Glutamatergic neuron (in vitro differentiated cells): Measurements from ENCODE around the gene IFNA5. TPM values are rescaled to one million over a fixed set of nuclear protein-coding genes. Genes with fewer than 3 reads are reported as not detected.

ENCODE experiments used
- DNase-seq: peaks from one replicate; pipeline ENCODE4 v3.0.0; 2022
- H3K27ac Mint-ChIP-seq: one replicate; pipeline ENCODE4 v1.8.0; 2020; ENCODE audit warnings: mild to moderate bottlenecking, mixed read lengths, inconsistent platforms; ENCODE audit not compliant: unreplicated experiment
- H3K27me3 Mint-ChIP-seq: one replicate; pipeline ENCODE4 v1.8.0; 2020; ENCODE audit warnings: mild to moderate bottlenecking, moderate library complexity, mixed read lengths, inconsistent platforms; ENCODE audit not compliant: unreplicated experiment
- H3K36me3 Mint-ChIP-seq: one replicate; pipeline ENCODE4 v1.8.0; 2020; ENCODE audit warnings: mild to moderate bottlenecking, mixed read lengths, inconsistent platforms; ENCODE audit not compliant: unreplicated experiment
- H3K4me1 Mint-ChIP-seq: one replicate; pipeline ENCODE4 v1.8.0; 2020; ENCODE audit warnings: mild to moderate bottlenecking, low read depth, mixed read lengths, inconsistent platforms; ENCODE audit not compliant: unreplicated experiment
- H3K4me3 Mint-ChIP-seq: one replicate; pipeline ENCODE4 v1.8.0; 2020; ENCODE audit warnings: mild to moderate bottlenecking, mixed read lengths, inconsistent platforms; ENCODE audit not compliant: unreplicated experiment
- H3K9me3 Mint-ChIP-seq: one replicate; pipeline ENCODE4 v1.8.0; 2020; ENCODE audit warnings: mild to moderate bottlenecking, moderate library complexity, mixed read lengths, inconsistent platforms; ENCODE audit not compliant: unreplicated experiment
- total RNA-seq: library from RNA; stranded (reverse); fragmentation: NEBNext Ultra II Directional; extraction: Animal tissue kit (Norgen Biotek cat#: 25700); gene quantifications from one replicate; pipeline ENCODE4 v1.2.1, GENCODE V29; 2021; ENCODE audit not compliant: unreplicated experiment
- TF ChIP-seq, protein P1 (sequence below): fragments of 200-600 bp; sonication (generic); IDR thresholded peaks from one replicate; pipeline ENCODE4 v1.5.0; 2021; ENCODE audit not compliant: partially characterized antibody, unreplicated experiment

The IFNA5 gene
- total RNA-seq, 1 donor from 2014 or later = not detected

DNA sequence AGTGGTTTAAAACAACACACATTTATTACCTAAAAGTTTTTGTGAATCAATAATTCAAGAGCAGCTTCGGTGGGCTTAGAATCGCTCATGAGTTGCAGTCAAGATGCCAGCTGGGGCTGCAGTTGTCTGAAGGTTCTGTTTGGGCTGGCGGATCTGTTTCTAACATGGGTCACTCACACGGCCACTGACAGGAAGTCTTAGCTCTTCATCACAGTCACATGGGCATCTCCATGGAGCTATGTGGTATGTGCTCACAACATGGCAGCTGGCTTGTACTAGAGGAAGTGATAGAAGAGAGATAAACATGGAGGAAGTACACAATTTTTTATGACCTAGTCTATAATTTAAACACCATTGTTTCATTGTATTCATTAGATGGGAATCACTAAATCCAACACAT lies 18.9 kb upstream of the IFNA5 start:
- peaks cover 25% of the 10 kb centered on the region for H3K4me1 Mint-ChIP-seq
- no peaks in the 10 kb centered on the region for H3K36me3 Mint-ChIP-seq
- H3K4me3 Mint-ChIP-seq = no peak overlapping the region
- no peak for DNase-seq
- TF ChIP-seq, protein P1, sequence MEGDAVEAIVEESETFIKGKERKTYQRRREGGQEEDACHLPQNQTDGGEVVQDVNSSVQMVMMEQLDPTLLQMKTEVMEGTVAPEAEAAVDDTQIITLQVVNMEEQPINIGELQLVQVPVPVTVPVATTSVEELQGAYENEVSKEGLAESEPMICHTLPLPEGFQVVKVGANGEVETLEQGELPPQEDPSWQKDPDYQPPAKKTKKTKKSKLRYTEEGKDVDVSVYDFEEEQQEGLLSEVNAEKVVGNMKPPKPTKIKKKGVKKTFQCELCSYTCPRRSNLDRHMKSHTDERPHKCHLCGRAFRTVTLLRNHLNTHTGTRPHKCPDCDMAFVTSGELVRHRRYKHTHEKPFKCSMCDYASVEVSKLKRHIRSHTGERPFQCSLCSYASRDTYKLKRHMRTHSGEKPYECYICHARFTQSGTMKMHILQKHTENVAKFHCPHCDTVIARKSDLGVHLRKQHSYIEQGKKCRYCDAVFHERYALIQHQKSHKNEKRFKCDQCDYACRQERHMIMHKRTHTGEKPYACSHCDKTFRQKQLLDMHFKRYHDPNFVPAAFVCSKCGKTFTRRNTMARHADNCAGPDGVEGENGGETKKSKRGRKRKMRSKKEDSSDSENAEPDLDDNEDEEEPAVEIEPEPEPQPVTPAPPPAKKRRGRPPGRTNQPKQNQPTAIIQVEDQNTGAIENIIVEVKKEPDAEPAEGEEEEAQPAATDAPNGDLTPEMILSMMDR = no peak
- H3K27ac Mint-ChIP-seq = no peak overlapping the region
- peaks cover 2% of the 10 kb centered on the region for H3K27me3 Mint-ChIP-seq
- H3K9me3 Mint-ChIP-seq = no peaks in the 10 kb centered on the region

DNA sequence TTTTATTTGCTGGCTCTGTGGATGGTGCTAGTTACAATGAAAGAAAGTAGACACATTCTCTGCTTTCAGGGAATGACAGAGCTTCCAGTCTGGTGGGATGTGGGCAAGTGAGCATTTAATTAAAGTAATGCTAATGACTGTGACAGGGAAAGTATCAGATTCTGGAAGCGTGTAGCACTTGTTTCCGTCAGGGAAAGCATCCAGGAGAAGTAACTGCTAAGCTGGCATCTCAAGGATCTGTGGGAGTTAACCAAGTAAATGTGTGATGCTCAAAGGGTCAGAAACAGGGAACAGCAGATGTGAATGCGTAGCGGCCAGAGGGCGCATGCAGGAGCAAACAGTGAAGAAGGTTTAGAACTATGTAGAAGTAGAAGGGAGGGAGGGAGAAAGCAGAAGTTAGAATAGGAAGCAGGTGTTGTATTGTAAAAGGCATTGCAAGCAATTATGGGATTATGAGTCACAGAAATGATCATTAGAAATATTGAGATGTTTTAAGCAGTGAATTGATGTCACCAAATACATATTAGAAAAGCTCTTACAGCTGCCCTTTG lies 17.9 kb upstream of the IFNA5 start:
- Mint-ChIP-seq H3K27ac (no peak overlapping the region), H3K4me3 (no peak overlapping the region), H3K27me3 (peaks cover 2% of the 10 kb centered on the region), H3K4me1 (peaks cover 25% of the 10 kb centered on the region), H3K9me3 (no peaks in the 10 kb centered on the region), H3K36me3 (no peaks in the 10 kb centered on the region)
- no peak for DNase-seq
- TF ChIP-seq, protein P1 = no peak

DNA sequence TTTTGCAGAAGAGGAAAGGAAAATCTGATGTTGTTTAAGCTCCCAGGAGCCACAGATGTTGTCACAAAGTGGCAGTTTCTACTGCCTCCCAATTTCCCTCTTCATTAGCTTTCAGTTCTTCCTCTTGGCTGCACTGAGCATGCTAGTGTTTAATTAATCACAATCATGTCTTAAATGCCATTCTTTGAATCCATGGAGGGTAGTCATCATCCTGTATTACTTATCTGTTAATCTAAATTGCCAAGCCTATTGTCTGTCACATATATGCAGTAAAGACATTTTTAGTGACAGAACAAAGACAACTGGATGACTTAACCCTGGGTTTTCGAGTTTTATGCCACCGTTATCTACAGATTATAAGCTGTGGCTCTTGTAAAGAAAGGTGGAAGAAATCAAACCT lies 15.4 kb upstream of the IFNA5 start:
- TF ChIP-seq, protein P1 = no peak

DNA sequence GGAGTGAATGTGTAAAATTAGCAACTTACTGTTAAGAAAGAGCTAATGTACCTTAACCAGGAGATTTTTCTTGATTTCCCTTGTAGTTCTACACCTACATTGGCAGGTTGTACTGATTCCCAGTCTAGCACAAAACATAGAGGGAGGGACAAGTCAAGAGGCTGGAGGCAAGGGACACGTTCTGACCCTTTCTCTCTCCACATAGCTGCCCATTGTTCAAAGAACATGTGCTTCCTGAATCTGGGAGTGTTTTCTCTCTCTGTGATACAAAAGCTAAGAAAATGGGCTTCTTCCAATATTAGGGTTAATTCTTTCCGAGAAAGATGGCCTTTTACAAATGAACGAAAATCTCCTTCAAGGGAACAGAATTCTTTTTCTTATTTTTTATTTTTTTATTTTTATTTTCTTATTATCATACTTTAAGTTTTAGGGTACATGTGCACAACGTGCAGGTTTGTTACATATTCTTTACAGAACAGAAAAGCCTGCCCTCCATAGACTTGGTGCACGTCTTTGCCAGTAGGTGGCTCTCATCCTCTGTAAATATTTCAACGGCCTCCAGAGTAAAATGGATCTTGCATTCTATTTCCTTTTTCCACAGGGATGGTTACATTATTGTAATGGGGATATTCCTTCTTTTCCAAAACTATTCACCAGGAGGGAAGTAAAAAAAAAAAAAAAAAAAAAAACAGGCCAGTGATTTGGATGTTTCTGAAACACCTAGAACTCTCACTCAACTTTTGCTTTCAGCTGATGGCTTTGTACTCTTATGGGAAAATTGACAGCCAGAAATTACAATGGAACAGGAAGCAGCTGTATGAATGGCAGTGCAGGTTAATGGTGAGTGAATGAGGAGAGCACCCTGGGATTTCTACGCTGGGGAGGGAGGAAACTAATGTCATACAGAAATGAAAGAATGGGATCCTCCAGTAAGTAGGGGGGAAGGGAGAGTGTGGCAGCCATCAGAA lies 13.1 kb upstream of the IFNA5 start:
- H3K36me3 Mint-ChIP-seq = no peaks in the 10 kb centered on the region
- no peak overlapping the region for H3K4me3 Mint-ChIP-seq
- no peaks in the 10 kb centered on the region for H3K9me3 Mint-ChIP-seq
- TF ChIP-seq, protein P1 = peak; percentile 69
- DNase-seq = peak; percentile 24
- H3K27me3 Mint-ChIP-seq = peaks cover 2% of the 10 kb centered on the region
- peaks cover 25% of the 10 kb centered on the region for H3K4me1 Mint-ChIP-seq
- H3K27ac Mint-ChIP-seq = no peak overlapping the region

More for the DNA sequence above, 15.4 kb upstream of the IFNA5 start:
- Mint-ChIP-seq H3K9me3 (no peaks in the 10 kb centered on the region), H3K4me3 (no peak overlapping the region), H3K36me3 (no peaks in the 10 kb centered on the region), H3K4me1 (peaks cover 25% of the 10 kb centered on the region), H3K27me3 (peaks cover 2% of the 10 kb centered on the region), H3K27ac (peak overlapping the region; percentile 16)
- no peak for DNase-seq

DNA sequence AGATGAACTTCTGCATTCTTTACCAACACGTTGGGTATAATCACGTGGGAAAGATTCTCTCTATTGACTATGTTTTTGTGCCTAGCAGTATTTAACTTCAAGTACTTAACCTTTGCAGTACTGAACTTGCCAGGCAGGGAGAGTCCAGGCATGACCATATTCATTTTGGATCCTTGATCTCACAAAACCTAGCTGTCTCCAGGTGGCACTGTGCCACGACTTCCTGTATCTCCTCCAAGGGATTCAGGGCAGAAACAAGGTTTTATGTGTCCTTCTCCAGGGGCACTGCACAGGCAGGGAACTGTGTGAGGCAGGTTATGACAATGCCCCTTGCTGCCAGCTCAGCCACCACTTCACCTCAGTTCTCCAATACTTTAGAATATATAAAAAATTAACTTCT lies 11.7 kb upstream of the IFNA5 start:
- Mint-ChIP-seq H3K27me3 (no peaks in the 10 kb centered on the region), H3K27ac (no peak overlapping the region), H3K36me3 (no peaks in the 10 kb centered on the region), H3K9me3 (no peaks in the 10 kb centered on the region), H3K4me3 (no peak overlapping the region), H3K4me1 (peaks cover 19% of the 10 kb centered on the region)
- TF ChIP-seq, protein P1 = no peak
- DNase-seq = no peak
